K562 treated with DMSO at 1 percent for 12 hours (cell line): ENCODE results near the gene GABRR1. TPM values are rescaled to one million over a fixed set of nuclear protein-coding genes. Genes with fewer than 3 reads are reported as not detected.

Experiments
- total RNA-seq: library from RNA; unstranded; fragments of 300-600 nt; gene quantifications from 2 replicates; pipeline ENCODE4 v1.2.3, GENCODE V29; 2022; ENCODE audit not compliant: insufficient read depth

The GABRR1 gene
- total RNA-seq, result not detected in 2 replicates

GRCh38 chr6:89217299-89217910, at the start of gene GABRR1:
Gene GABRR1 (minus strand): TSS chr6:89217358. CDS start chr6:89217322, 36 bp downstream.

GRCh38 chr6:89145956-89146717, 71.0 kb downstream of the GABRR1 start, which contains the start of gene PM20D2:
Gene PM20D2 (plus strand): TSS chr6:89146055. CDS start chr6:89146145, 90 bp downstream.

Other genes with a start within 250 kb of the GABRR1 start
- 13.2 and 24.7 TPM in 2 replicates for gene PNRC1, start 136.6 kb downstream of the GABRR1 start, total RNA-seq
- not detected in 2 replicates for gene SRSF12, start 99.3 kb downstream of the GABRR1 start, total RNA-seq
- gene PM20D2, start 71.3 kb downstream of the GABRR1 start, total RNA-seq, result 0.26 and 0.64 TPM in 2 replicates
- gene GABRR2, start 97.9 kb upstream of the GABRR1 start, total RNA-seq, result 1.1 TPM in 1 of 2 replicates, not detected in the other
- gene UBE2J1, start 135.4 kb upstream of the GABRR1 start, total RNA-seq, result 11.9 and 30.8 TPM in 2 replicates
- 0.27 TPM in 1 of 2 replicates, not detected in the other for gene RRAGD, start 194.9 kb upstream of the GABRR1 start, total RNA-seq
- gene ANKRD6, start 215.8 kb upstream of the GABRR1 start, total RNA-seq, result 0.32 TPM in 1 of 2 replicates, not detected in the other